22Rv1 (cell line): ENCODE measurements around the gene PRSS48.
"Not testable (repeated sequence)": the region's sequence is repeated elsewhere in the genome, so short reads cannot be mapped to it uniquely, and the experiment has no call there.

Experiments used
- H3K27ac ChIP-seq: fragments of 450-650 bp; 2 replicates; pipeline ENCODE4 v1.5.1; 2017
- CTCF ChIP-seq: fragments of 450-650 bp; IDR thresholded peaks from 2 replicates; pipeline ENCODE4 v1.5.1; 2017; ENCODE audit warnings: mild to moderate bottlenecking
- ZFX ChIP-seq: fragments of 450-650 bp; IDR thresholded peaks from 2 replicates; pipeline ENCODE4 v1.6.1; 2017; ENCODE audit warnings: antibody characterized with exemption, borderline replicate concordance

Gene PRSS48

GRCh38 chr4:151250706-151251105 lies 26.3 kb upstream of the PRSS48 start:
- H3K27ac ChIP-seq: no peak overlapping the region
- TF ChIP-seq CTCF: no peak
- no peak for TF ChIP-seq ZFX

DNA sequence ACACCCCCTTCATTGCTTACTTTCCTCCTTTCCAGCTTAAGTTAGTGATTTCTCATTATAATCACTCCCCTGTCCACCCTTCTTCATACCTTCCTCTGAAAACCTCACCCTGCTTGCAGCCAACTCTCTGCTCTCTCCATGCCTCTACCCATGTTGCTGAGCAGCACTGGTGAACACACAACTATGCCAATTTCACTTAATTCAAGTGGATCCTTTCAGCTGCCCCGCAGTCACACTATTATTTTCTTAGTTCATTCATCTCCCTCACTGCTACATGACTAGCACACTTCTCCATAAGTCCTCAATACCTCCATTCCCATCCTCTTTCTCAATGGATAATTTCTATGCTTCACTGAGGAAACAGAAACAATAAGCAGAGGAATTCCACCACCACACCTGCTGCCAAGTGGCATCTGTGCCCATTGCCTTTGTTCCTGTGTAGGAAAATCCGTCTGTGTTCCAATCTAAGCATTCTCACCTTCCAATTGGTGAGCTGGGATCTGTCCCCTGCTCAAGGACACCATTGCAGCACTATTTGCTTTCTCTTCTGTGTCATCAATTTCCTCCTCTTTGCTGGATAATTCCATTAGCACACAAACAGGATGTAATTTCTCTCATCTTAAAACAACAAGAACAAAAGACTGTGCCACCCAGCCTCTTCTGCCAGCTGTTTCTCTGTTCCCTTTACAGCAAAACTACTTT lies 25.2 kb upstream of the PRSS48 start:
- TF ChIP-seq CTCF (no peak), ZFX (no peak)
- no peak overlapping the region for H3K27ac ChIP-seq

GRCh38 chr4:151255226-151255625 lies 21.7 kb upstream of the PRSS48 start:
- not testable (repeated sequence) for H3K27ac ChIP-seq

DNA sequence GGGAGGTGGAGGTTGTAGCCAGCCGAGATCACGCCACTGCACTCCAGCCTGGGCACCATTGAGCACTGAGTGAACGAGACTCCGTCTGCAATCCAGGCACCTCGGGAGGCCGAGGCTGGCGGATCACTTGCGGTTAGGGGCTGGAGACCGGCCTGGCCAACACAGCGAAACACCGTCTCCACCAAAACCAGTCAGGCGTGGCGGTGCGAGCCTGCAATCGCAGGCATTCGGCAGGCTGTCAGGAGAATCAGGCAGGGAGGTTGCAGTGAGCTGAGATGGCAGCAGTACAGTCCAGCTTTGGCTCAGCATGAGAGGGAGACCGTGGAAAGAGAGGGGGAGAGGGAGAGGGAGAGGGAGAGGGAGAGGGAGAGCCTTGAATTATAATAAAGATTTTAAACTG lies 21.3 kb upstream of the PRSS48 start:
- H3K27ac ChIP-seq: not testable (repeated sequence)

GRCh38 chr4:151256134-151256533 lies 20.8 kb upstream of the PRSS48 start:
- TF ChIP-seq CTCF: no peak
- TF ChIP-seq ZFX: no peak
- no peak overlapping the region for H3K27ac ChIP-seq

DNA sequence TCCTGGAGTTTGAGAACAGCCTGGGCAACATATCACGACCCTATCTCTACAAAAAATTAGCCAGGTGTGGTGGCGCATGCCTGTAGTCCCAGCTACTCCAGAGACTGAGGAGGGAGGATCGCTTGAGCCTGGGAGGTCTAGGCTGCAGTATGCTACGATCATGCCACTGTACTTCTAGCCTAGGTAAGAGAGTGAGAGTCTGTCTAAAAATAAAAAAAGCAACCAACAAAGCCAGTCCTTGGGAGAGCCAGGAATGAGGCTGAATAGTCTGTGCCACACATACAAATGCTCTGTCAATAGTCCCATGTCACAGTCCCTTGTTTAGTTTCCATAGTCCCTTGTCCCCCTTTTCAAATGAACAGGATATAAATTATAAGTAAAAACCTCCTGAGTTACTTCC lies 19.3 kb upstream of the PRSS48 start:
- TF ChIP-seq ZFX (no peak), CTCF (no peak)
- H3K27ac ChIP-seq: no peak overlapping the region

DNA sequence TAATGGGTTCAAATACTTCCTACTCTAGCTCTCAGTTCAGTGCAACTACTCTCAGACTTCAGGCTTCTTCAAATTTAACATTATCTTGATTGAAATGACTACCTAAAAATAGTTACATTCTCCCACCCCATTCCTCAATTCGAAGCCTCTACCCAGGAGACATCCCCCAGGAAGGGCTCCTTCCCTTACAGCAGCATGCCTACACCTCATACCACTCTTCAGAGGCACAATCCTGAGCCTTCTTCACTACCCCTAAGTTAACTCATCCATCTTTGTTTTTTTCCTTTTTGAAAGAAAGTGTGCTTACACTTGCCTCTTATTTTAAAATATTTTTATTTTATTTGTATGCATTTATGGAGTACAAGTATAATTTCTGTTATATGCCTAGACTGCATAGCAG lies 17.2 kb upstream of the PRSS48 start:
- H3K27ac ChIP-seq: no peak overlapping the region
- TF ChIP-seq CTCF: no peak
- no peak for TF ChIP-seq ZFX

DNA sequence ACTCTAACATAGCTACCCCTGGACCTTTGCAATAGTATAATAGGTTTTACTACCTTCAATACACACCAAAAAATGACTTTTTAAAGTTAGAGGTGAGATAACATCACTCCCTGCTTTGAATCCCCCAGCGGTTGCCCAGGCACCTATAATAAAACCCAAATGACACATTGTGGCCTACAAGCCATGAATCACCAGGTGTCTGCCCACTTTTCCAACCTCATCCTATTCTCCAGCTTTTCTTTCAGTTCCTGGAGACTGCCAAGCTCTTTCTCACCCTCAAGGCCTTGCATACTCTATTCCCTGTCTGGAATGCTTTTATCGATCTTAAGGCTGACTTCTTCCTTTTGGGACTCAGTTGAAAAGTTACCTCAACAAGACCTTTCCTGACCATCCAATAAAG lies 16.4 kb upstream of the PRSS48 start:
- no peak for TF ChIP-seq CTCF
- no peak for TF ChIP-seq ZFX
- H3K27ac ChIP-seq: no peak overlapping the region
